ENCODE data around the gene VMAC. TPM values are rescaled to one million over a fixed set of nuclear protein-coding genes. Genes with fewer than 3 reads are reported as not detected.

Gene VMAC
- total and polyA plus RNA-seq, 2 donors (not counting 1 experiment from before 2014, with no cell fraction given) = 27.1 to 27.2 TPM

DNA sequence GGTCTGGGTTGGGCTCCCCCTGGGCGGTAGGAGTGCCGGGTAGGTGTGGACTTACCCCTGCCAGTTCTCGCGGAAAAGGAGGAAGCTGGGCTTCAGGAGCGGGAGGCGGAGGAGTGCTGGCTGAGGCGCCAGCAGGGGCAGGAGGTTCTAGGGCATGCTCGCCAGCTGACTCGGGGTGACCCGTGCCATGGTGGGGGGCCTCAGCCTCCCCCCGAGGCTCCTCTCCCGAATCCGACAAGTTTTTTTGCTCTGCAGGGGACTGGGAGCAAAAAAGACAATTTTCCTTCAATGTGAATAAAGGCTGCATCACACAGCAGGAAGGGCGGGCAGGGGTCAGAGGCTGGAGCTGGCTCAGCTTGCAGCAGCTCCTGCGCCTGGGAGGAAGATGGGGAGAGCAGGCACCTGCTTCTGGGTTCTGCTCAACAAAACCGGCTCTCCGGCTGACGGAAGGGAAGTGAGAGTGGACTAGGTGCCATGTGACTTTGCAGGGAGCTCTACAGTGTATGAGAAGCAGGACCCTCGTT lies 46.7 kb downstream of the VMAC start:
- peaks cover 98% of the 10 kb centered on the region for H4K20me1 ChIP-seq (ENCODE audit: control insufficient read depth, insufficient read depth, low read length, poor library complexity, severe bottlenecking)
- H3K27me3 ChIP-seq (replicated peaks in 1 of 4; ENCODE audit: control extremely low read depth in 1 of 4, control insufficient read depth in 3 of 4, insufficient read depth in 4 of 4, low read length in 3 of 4) = no peaks in the 10 kb centered on the region
- peaks cover 80% of the 10 kb centered on the region for H3K4me1 Mint-ChIP-seq
- H3K4me1 ChIP-seq (ENCODE audit: control insufficient read depth in 2 of 2, insufficient read depth in 2 of 2, low read length in 2 of 2) = peaks cover 33 to 43% of the 10 kb centered on the region in 2 donors
- POLR2A ChIA-PET = no interaction called here
- H3K27me3 Mint-ChIP-seq = no peaks in the 10 kb centered on the region
- H3K79me2 ChIP-seq (ENCODE audit: control insufficient read depth, insufficient read depth, low read length) = peaks cover 97% of the 10 kb centered on the region
- peaks cover 0 to 18% of the 10 kb centered on the region in 2 experiments for H3K36me3 ChIP-seq (replicated peaks in 1 of 2; ENCODE audit: control extremely low read depth in 1 of 2, control insufficient read depth in 1 of 2, extremely low read depth in 1 of 2, insufficient read depth in 2 of 2, low read length in 1 of 2)
- no peak overlapping the region for H2AFZ ChIP-seq (ENCODE audit: insufficient read depth, low read depth, low read length, poor library complexity, severe bottlenecking)
- no peaks in the 10 kb centered on the region for H3K9me3 Mint-ChIP-seq (ENCODE audit: insufficient read depth)
- H3K4me2 ChIP-seq (replicated peaks; ENCODE audit: low read depth, low read length, poor library complexity, severe bottlenecking) = peak overlapping the region; percentile 58
- H3K4me3 ChIP-seq (ENCODE audit: control extremely low read depth in 1 of 5, extremely low read depth in 1 of 5, insufficient read depth in 1 of 5, low read depth in 2 of 5, low read length in 4 of 5) = no peak overlapping the region
- no peak overlapping the region for H3K27ac ChIP-seq (ENCODE audit: low read length in 2 of 2)
- peak; percentile 45 for ATAC-seq (ENCODE audit: low read depth)
- H3K4me3 Mint-ChIP-seq = peak overlapping the region; percentile 73
- peak overlapping the region; percentile 76 for H3K27ac Mint-ChIP-seq
- 34% methylated on average over 19 of the region's 19 CpGs for WGBS (ENCODE audit: insufficient coverage)
- no peak for TF ChIP-seq EZH2 (IDR thresholded peaks at IDR 0.05; ENCODE audit: borderline replicate concordance, insufficient read depth, low read depth, low read length, poor library complexity, severe bottlenecking)
- TF ChIP-seq, protein P1, sequence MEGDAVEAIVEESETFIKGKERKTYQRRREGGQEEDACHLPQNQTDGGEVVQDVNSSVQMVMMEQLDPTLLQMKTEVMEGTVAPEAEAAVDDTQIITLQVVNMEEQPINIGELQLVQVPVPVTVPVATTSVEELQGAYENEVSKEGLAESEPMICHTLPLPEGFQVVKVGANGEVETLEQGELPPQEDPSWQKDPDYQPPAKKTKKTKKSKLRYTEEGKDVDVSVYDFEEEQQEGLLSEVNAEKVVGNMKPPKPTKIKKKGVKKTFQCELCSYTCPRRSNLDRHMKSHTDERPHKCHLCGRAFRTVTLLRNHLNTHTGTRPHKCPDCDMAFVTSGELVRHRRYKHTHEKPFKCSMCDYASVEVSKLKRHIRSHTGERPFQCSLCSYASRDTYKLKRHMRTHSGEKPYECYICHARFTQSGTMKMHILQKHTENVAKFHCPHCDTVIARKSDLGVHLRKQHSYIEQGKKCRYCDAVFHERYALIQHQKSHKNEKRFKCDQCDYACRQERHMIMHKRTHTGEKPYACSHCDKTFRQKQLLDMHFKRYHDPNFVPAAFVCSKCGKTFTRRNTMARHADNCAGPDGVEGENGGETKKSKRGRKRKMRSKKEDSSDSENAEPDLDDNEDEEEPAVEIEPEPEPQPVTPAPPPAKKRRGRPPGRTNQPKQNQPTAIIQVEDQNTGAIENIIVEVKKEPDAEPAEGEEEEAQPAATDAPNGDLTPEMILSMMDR (IDR thresholded peaks at IDR 0.05) = no peak
- CTCF ChIA-PET = interaction anchor here (1.5 kb wide), 1 partner anchor 17 kb away, joined by 7 read pairs; no protein-coding TSS in a partner anchor
- intact Hi-C loops (cut with micrococcal nuclease) = no loop called here
- no peaks in the 10 kb centered on the region for H3K9me3 ChIP-seq (ENCODE audit: control extremely low read depth in 1 of 3, control insufficient read depth in 2 of 3, insufficient read depth in 1 of 3, low read length in 2 of 3)
- no peak overlapping the region for H3K9ac ChIP-seq (ENCODE audit: low read length)
- DNase-seq = peak; percentile 56

DNA sequence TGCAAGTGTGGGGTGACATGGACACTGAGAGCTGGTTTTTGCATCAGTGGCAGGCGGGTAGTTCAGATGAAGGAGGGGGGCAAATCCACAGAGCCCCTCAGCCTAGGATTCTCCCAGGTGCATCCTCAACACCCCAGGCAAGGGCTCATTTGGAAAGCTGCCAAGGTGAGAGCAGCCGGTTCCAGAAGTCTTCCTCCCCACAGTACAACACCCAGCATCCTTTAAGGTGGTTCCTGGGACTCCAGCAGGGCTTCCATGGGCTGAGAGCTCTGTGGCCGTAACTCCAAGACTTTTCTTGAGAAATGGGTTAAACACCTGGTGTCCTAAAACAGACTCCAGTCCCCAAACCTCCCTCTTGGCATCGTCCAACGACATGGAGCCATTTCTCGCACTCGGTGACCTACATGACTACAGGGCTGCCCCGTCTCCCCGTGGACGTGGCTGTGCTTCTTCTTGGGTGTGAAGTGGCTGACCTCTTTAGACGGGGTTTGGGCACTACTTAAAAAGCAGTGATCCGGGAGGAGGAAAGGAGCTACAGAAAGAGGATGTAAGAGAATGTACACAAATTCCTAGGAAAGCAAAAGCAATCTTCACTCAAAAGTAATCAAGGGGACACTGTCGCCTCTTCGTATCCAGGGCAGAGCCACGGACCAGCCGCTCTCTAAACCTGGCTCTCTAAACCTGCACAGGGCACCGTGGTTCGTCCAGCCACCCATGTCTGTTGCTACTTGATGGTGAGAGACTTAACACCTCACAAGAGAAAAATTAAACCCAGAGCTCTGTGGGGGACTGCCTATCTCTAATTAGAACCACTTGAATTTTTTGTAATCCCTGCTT lies 47.7 kb downstream of the VMAC start:
- Histone ChIP-seq H3K4me3 (ENCODE audit: control extremely low read depth in 1 of 5, extremely low read depth in 1 of 5, insufficient read depth in 1 of 5, low read depth in 2 of 5, low read length in 4 of 5) (no peak overlapping the region), H3K9ac (ENCODE audit: low read length) (no peak overlapping the region), H3K27me3 (replicated peaks in 1 of 4; ENCODE audit: control extremely low read depth in 1 of 4, control insufficient read depth in 3 of 4, insufficient read depth in 4 of 4, low read length in 3 of 4) (no peaks in the 10 kb centered on the region), H4K20me1 (ENCODE audit: control insufficient read depth, insufficient read depth, low read length, poor library complexity, severe bottlenecking) (peaks cover 98% of the 10 kb centered on the region), H3K79me2 (ENCODE audit: control insufficient read depth, insufficient read depth, low read length) (peaks cover 98% of the 10 kb centered on the region), H3K4me2 (replicated peaks; ENCODE audit: low read depth, low read length, poor library complexity, severe bottlenecking) (peak overlapping the region; percentile 58), H3K36me3 (replicated peaks in 1 of 2; ENCODE audit: control extremely low read depth in 1 of 2, control insufficient read depth in 1 of 2, extremely low read depth in 1 of 2, insufficient read depth in 2 of 2, low read length in 1 of 2) (peaks cover 0 to 16% of the 10 kb centered on the region in 2 experiments), H3K27ac (ENCODE audit: low read length in 2 of 2) (no peak overlapping the region), H3K4me1 (ENCODE audit: control insufficient read depth in 2 of 2, insufficient read depth in 2 of 2, low read length in 2 of 2) (peaks cover 33 to 43% of the 10 kb centered on the region in 2 donors), H3K9me3 (ENCODE audit: control extremely low read depth in 1 of 3, control insufficient read depth in 2 of 3, insufficient read depth in 1 of 3, low read length in 2 of 3) (no peaks in the 10 kb centered on the region), H2AFZ (ENCODE audit: insufficient read depth, low read depth, low read length, poor library complexity, severe bottlenecking) (no peak overlapping the region)
- no peak for TF ChIP-seq EZH2 (IDR thresholded peaks at IDR 0.05; ENCODE audit: borderline replicate concordance, insufficient read depth, low read depth, low read length, poor library complexity, severe bottlenecking)
- TF ChIP-seq, protein P1 (IDR thresholded peaks at IDR 0.05) = no peak
- Mint-ChIP-seq H3K9me3 (ENCODE audit: insufficient read depth) (no peaks in the 10 kb centered on the region), H3K27me3 (no peaks in the 10 kb centered on the region), H3K27ac (peak overlapping the region; percentile 62), H3K4me1 (peaks cover 88% of the 10 kb centered on the region), H3K4me3 (peak overlapping the region; percentile 45)
- 90% methylated on average over 14 of the region's 18 CpGs for WGBS (ENCODE audit: insufficient coverage)
- intact Hi-C loops (cut with micrococcal nuclease) = no loop called here
- POLR2A ChIA-PET = no interaction called here
- no peak for DNase-seq
- CTCF ChIA-PET = interaction anchor here (0.7 to 4.3 kb wide), 3 partner anchors 14 to 16 kb away, joined by 4 to 22 read pairs (median 7); no protein-coding TSS in a partner anchor
- ATAC-seq (ENCODE audit: low read depth) = no peak

Measured in B cell (primary cell).